HG02870 (cell line): ENCODE results near the gene SLC4A9.

Experiments used
- ATAC-seq: cut with Tn5 transposase; IDR thresholded peaks from one replicate; pipeline ENCODE4 v1.9.1; 2021; ENCODE audit warnings: mild to moderate bottlenecking, moderate library complexity; ENCODE audit not compliant: unreplicated experiment

Gene SLC4A9

GRCh38 chr5:140360681-140361479 lies 886 bp downstream of the SLC4A9 start:
- no peak for ATAC-seq

- no peak for ATAC-seq
Measured at GRCh38 chr5:140361901-140362300, 1.9 kb downstream of the SLC4A9 start.

- ATAC-seq = no peak
Measured at GRCh38 chr5:140362311-140362710, 2.3 kb downstream of the SLC4A9 start.

- peak; percentile 85 for ATAC-seq
Measured at GRCh38 chr5:140362875-140363630, 3.1 kb downstream of the SLC4A9 start.

GRCh38 chr5:140363631-140364471 lies 3.9 kb downstream of the SLC4A9 start:
- no peak for ATAC-seq

GRCh38 chr5:140364472-140364765 lies 4.4 kb downstream of the SLC4A9 start:
- no peak for ATAC-seq

- no peak for ATAC-seq
Measured at GRCh38 chr5:140365282-140365681, 5.3 kb downstream of the SLC4A9 start.

GRCh38 chr5:140365941-140366340 lies 5.9 kb downstream of the SLC4A9 start:
- no peak for ATAC-seq

GRCh38 chr5:140366589-140367255 lies 6.7 kb downstream of the SLC4A9 start:
- no peak for ATAC-seq

- ATAC-seq = no peak
Measured at GRCh38 chr5:140367256-140368013, 7.4 kb downstream of the SLC4A9 start.

- no peak for ATAC-seq
Measured at GRCh38 chr5:140371356-140372151, 11.6 kb downstream of the SLC4A9 start.

- no peak for ATAC-seq
Measured at GRCh38 chr5:140372971-140373487, 13.0 kb downstream of the SLC4A9 start.

- ATAC-seq = no peak
Measured at GRCh38 chr5:140381351-140381750, 21.4 kb downstream of the SLC4A9 start.

- no peak for ATAC-seq
Measured at GRCh38 chr5:140381972-140382371, 22.0 kb downstream of the SLC4A9 start.

- ATAC-seq = no peak
Measured at GRCh38 chr5:140382866-140383265, 22.9 kb downstream of the SLC4A9 start.

GRCh38 chr5:140383300-140383699 lies 23.3 kb downstream of the SLC4A9 start:
- no peak for ATAC-seq

GRCh38 chr5:140388052-140388451 lies 28.1 kb downstream of the SLC4A9 start:
- ATAC-seq = no peak

GRCh38 chr5:140391312-140391711 lies 31.3 kb downstream of the SLC4A9 start:
- no peak for ATAC-seq

- no peak for ATAC-seq
Measured at GRCh38 chr5:140391732-140392131, 31.7 kb downstream of the SLC4A9 start.
